Measurements from ENCODE around the gene LZTFL1. TPM values are rescaled to one million over a fixed set of nuclear protein-coding genes. Genes with fewer than 3 reads are reported as not detected.

Gene LZTFL1
- total RNA-seq, 2 donors from 2014 or later = 8.3 to 8.9 TPM

GRCh38 chr3:45874677-45875346 is 32.9 kb upstream of the LZTFL1 start:
- Histone ChIP-seq H3K27ac (no peak overlapping the region), H3K4me1 (no peaks in the 10 kb centered on the region), H3K9me3 (no peaks in the 10 kb centered on the region), H3K4me3 (no peak overlapping the region), H3K27me3 (no peaks in the 10 kb centered on the region), H3K36me3 (no peaks in the 10 kb centered on the region)
- DNase-seq (ENCODE audit: low spot score) = no peak
- TF ChIP-seq CTCF (IDR thresholded peaks at IDR 0.05) = no peak

GRCh38 chr3:45873638-45874037 is 31.7 kb upstream of the LZTFL1 start:
- H3K36me3 ChIP-seq = no peaks in the 10 kb centered on the region
- H3K4me3 ChIP-seq = no peak overlapping the region
- DNase-seq (ENCODE audit: low spot score) = no peak
- H3K27me3 ChIP-seq = no peaks in the 10 kb centered on the region
- no peaks in the 10 kb centered on the region for H3K9me3 ChIP-seq
- TF ChIP-seq CTCF (IDR thresholded peaks at IDR 0.05) = no peak
- no peaks in the 10 kb centered on the region for H3K4me1 ChIP-seq
- H3K27ac ChIP-seq = no peak overlapping the region

- no peak for DNase-seq (ENCODE audit: low spot score)
- Histone ChIP-seq H3K36me3 (no peaks in the 10 kb centered on the region), H3K4me1 (no peaks in the 10 kb centered on the region), H3K4me3 (no peak overlapping the region), H3K27me3 (no peaks in the 10 kb centered on the region), H3K9me3 (no peaks in the 10 kb centered on the region), H3K27ac (no peak overlapping the region)
- no peak for TF ChIP-seq CTCF (IDR thresholded peaks at IDR 0.05)
Measured at GRCh38 chr3:45873036-45873435, 31.1 kb upstream of the LZTFL1 start.

- H3K9me3 ChIP-seq = no peaks in the 10 kb centered on the region
- TF ChIP-seq CTCF (IDR thresholded peaks at IDR 0.05) = no peak
- no peaks in the 10 kb centered on the region for H3K27me3 ChIP-seq
- no peak overlapping the region for H3K27ac ChIP-seq
- DNase-seq (ENCODE audit: low spot score) = no peak
- H3K36me3 ChIP-seq = no peaks in the 10 kb centered on the region
- H3K4me3 ChIP-seq = no peak overlapping the region
- H3K4me1 ChIP-seq = no peaks in the 10 kb centered on the region
Measured at GRCh38 chr3:45872569-45872968, 30.6 kb upstream of the LZTFL1 start.

GRCh38 chr3:45871780-45872179 is 29.9 kb upstream of the LZTFL1 start:
- Histone ChIP-seq H3K27ac (no peak overlapping the region), H3K4me1 (no peaks in the 10 kb centered on the region), H3K36me3 (no peaks in the 10 kb centered on the region), H3K27me3 (no peaks in the 10 kb centered on the region), H3K9me3 (no peaks in the 10 kb centered on the region), H3K4me3 (no peak overlapping the region)
- no peak for TF ChIP-seq CTCF (IDR thresholded peaks at IDR 0.05)
- DNase-seq (ENCODE audit: low spot score) = no peak

GRCh38 chr3:45870099-45870498 is 28.2 kb upstream of the LZTFL1 start:
- Histone ChIP-seq H3K4me3 (no peak overlapping the region), H3K27me3 (no peaks in the 10 kb centered on the region), H3K4me1 (no peaks in the 10 kb centered on the region), H3K9me3 (no peaks in the 10 kb centered on the region), H3K36me3 (no peaks in the 10 kb centered on the region), H3K27ac (no peak overlapping the region)
- no peak for TF ChIP-seq CTCF (IDR thresholded peaks at IDR 0.05)
- no peak for DNase-seq (ENCODE audit: low spot score)
